Measurements from ENCODE around the gene GFPT2. TPM values are rescaled to one million over a fixed set of nuclear protein-coding genes. Genes with fewer than 3 reads are reported as not detected.

The GFPT2 gene
- polyA plus RNA-seq, 2 of the 4 experiments (the other 2 are of a cell fraction) = 24.4 to 38.0 TPM

DNA sequence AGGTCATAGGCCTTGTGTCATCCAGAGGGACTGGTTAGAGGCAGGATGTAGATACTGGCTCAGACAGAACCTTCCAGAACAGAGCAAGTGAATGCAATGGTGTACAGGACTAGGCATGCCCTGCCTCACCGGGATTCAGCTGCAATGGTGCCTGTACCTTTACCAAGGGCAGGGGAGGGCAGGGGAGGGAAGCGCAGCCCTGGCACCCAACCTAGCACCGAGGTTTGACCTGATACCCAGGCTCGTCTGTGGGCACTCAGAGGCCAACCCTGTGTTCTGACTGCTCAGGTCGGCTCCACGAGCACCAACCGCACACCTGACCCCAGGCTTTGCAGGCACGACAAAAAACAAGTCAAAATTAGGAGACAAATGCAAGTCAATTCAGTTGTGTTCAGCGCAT, 47.3 kb upstream of the GFPT2 start:
- Histone ChIP-seq H3K9me3 (0 out of 3 replicates have a peak, but pooled peaks cover 4% of the 10 kb centered on the region), H3K27ac (no peak overlapping the region), H3K4me1 (peaks cover 10% of the 10 kb centered on the region), H3K4me2 (no peak overlapping the region), H3K4me3 (no peak overlapping the region)
- no peak for FAIRE-seq
- DNase-seq (ENCODE audit: low read depth in 1 of 2, low spot score in 1 of 2) = no peak
- WGBS (ENCODE audit: missing lambda C conversion rate) = 47% methylated on average over 9 of the region's 9 CpGs
- ATAC-seq = no peak
- POLR2A ChIA-PET = no interaction called here
- CTCF ChIA-PET = interaction anchor here (0.9 to 1.1 kb wide), 2 partner anchors 51 to 70 kb away, joined by 3 read pairs; no protein-coding TSS in a partner anchor
- no peak for TF ChIP-seq EHMT2 (IDR thresholded peaks at IDR 0.05; ENCODE audit: low read depth)
- no peak for TF ChIP-seq CHD2 (IDR thresholded peaks at IDR 0.05; ENCODE audit: low read length, partially characterized antibody)
- TF ChIP-seq, protein P1, sequence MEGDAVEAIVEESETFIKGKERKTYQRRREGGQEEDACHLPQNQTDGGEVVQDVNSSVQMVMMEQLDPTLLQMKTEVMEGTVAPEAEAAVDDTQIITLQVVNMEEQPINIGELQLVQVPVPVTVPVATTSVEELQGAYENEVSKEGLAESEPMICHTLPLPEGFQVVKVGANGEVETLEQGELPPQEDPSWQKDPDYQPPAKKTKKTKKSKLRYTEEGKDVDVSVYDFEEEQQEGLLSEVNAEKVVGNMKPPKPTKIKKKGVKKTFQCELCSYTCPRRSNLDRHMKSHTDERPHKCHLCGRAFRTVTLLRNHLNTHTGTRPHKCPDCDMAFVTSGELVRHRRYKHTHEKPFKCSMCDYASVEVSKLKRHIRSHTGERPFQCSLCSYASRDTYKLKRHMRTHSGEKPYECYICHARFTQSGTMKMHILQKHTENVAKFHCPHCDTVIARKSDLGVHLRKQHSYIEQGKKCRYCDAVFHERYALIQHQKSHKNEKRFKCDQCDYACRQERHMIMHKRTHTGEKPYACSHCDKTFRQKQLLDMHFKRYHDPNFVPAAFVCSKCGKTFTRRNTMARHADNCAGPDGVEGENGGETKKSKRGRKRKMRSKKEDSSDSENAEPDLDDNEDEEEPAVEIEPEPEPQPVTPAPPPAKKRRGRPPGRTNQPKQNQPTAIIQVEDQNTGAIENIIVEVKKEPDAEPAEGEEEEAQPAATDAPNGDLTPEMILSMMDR (IDR thresholded peaks at IDR 0.05) = no peak
- TF ChIP-seq REST (IDR thresholded peaks at IDR 0.05) = no peak
- TF ChIP-seq CHD4 (IDR thresholded peaks at IDR 0.05; ENCODE audit: borderline replicate concordance) = no peak
- no peak for TF ChIP-seq HES2 (IDR thresholded peaks at IDR 0.05)
- TF ChIP-seq HOXB5 (CRISPR knock-in tag; IDR thresholded peaks at IDR 0.05) = no peak
- TF ChIP-seq MAFK (IDR thresholded peaks at IDR 0.05; ENCODE audit: partially characterized antibody) = no peak
- TF ChIP-seq, protein P2, sequence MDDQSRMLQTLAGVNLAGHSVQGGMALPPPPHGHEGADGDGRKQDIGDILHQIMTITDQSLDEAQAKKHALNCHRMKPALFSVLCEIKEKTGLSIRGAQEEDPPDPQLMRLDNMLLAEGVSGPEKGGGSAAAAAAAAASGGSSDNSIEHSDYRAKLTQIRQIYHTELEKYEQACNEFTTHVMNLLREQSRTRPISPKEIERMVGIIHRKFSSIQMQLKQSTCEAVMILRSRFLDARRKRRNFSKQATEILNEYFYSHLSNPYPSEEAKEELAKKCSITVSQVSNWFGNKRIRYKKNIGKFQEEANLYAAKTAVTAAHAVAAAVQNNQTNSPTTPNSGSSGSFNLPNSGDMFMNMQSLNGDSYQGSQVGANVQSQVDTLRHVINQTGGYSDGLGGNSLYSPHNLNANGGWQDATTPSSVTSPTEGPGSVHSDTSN (IDR thresholded peaks at IDR 0.05) = no peak
- no peak for TF ChIP-seq SMC3 (IDR thresholded peaks at IDR 0.05)
- TF ChIP-seq NR3C1 (IDR thresholded peaks at IDR 0.05) = no peak
- TF ChIP-seq ZSCAN20 (CRISPR knock-in tag; IDR thresholded peaks at IDR 0.05) = no peak
- TF ChIP-seq TFCP2L1 (CRISPR knock-in tag; IDR thresholded peaks at IDR 0.05) = no peak
- TF ChIP-seq POLR2A (IDR thresholded peaks at IDR 0.05; ENCODE audit: low read length) = no peak
- TF ChIP-seq GATA3 (IDR thresholded peaks at IDR 0.05; ENCODE audit: borderline replicate concordance) = no peak
- no peak for TF ChIP-seq ATOH8 (CRISPR knock-in tag; IDR thresholded peaks at IDR 0.05; ENCODE audit: low read depth)
- TF ChIP-seq NPAS2 (CRISPR knock-in tag; IDR thresholded peaks at IDR 0.05; ENCODE audit: borderline replicate concordance) = no peak
- no peak for TF ChIP-seq SREBF2 (IDR thresholded peaks at IDR 0.05)

GRCh38 chr5:180399401-180400215, 46.5 kb upstream of the GFPT2 start:
- Histone ChIP-seq H3K4me2 (no peak overlapping the region), H3K9me3 (0 out of 3 replicates have a peak, but pooled peaks cover 4% of the 10 kb centered on the region), H3K4me3 (no peak overlapping the region), H3K4me1 (peaks cover 14% of the 10 kb centered on the region), H3K27ac (no peak overlapping the region)
- ChIA-PET CTCF (interaction anchor here (0.9 to 1.0 kb wide), 2 partner anchors 52 to 106 kb away, joined by 3 to 5 read pairs; no protein-coding TSS in a partner anchor), POLR2A (no interaction called here)
- ATAC-seq (no peak), FAIRE-seq (no peak), DNase-seq (ENCODE audit: low read depth in 1 of 2, low spot score in 1 of 2) (no peak)
- WGBS (ENCODE audit: missing lambda C conversion rate) = 90% methylated on average over 20 of the region's 20 CpGs
- TF ChIP-seq ZSCAN20 (CRISPR knock-in tag; IDR thresholded peaks at IDR 0.05) (no peak), NFE2L2 (conservative IDR thresholded peaks at IDR 0.05; ENCODE audit: low read length) (no peak), HEYL (CRISPR knock-in tag; IDR thresholded peaks at IDR 0.05) (no peak), POLR2A (IDR thresholded peaks at IDR 0.05; ENCODE audit: low read length) (no peak), GATA3 (IDR thresholded peaks at IDR 0.05; ENCODE audit: borderline replicate concordance) (no peak), EHMT2 (IDR thresholded peaks at IDR 0.05; ENCODE audit: low read depth) (no peak), CBX2 (IDR thresholded peaks at IDR 0.05; ENCODE audit: borderline replicate concordance, low read depth) (no peak), POLR2AphosphoS2 (conservative IDR thresholded peaks at IDR 0.05; ENCODE audit: low read length) (no peak), PHF8 (IDR thresholded peaks at IDR 0.05; ENCODE audit: borderline replicate concordance, low read depth) (no peak)
- TF ChIP-seq, protein P1 (IDR thresholded peaks at IDR 0.05) = no peak
